HG03039 (cell line): ENCODE data around the gene CNTD1.

Experiments used
- ATAC-seq: cut with Tn5 transposase; IDR thresholded peaks from one replicate; pipeline ENCODE4 v1.9.1; 2021; ENCODE audit warnings: mild to moderate bottlenecking, moderate library complexity; ENCODE audit not compliant: unreplicated experiment

Gene CNTD1

DNA sequence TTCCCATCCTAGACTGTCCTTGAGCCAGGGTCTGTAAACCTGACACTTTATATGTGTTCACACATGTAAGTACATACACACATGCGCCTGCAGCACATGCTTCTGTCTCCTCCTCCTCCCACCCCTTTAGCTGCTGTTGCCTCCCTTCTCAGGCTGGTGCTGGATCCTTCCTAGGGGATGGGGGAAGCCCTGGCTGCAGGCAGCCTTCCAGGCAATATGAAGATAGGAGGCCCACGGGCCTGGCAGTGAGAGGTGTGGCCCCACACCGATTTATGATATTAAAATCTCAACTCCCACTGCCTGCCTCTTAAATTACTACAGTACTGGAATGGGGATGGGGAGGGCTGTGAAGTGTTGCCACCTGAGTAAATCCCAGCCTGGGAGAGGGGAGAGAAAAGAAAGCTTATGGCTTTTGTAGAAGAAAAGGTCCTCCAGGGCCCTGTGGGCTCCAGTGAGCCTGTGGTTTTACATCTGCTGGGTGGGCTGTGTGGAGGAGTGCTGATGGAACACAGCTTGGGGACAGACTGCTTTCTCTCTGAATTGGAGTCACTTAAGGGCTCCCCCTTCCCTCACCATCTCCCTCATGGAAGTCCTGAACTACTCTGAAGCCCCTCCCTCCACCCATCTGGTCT lies 19.2 kb upstream of the CNTD1 start:
- ATAC-seq = no peak

DNA sequence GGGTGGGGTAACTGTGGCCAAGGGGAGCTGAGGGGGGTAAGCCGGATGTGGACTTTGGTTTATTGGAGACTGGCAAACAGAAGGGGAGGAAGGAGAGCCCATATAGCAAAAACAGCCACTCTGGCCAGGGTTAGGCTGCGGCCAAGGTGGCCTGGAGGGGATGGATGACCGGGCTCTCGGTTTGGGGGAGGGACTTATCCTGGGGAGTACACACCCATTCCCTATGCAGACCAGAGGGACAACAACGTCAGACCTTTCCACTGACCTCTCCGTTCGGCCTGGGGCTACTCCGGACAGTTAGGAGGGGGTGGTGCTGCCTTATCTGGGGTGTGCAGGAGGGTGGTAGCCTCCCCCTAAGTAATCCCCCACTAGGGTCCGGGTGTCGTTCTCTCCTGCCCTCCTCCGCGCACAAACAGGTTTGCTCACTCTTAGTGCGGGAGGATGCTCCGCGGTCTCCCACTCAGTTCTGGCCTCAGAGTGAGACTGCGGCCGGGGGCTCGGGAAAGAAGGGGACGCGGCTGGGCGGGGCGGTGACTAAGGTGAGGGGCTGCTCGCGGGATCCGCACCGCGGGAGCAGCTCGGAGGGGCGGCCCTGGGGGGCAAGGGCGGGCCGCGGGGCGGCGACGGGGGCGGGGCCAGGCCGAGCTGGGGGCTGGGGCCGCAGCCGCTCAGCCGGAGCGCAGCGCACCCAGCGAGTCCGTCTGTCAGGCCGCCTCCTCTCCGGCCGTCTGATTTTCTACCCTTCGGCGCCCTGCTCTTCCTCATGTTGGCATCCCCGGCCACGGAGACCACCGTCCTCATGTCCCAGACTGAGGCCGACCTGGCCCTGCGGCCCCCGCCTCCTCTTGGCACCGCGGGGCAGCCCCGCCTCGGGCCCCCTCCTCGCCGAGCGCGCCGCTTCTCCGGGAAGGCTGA lies 18.5 kb upstream of the CNTD1 start, which contains the start of gene WNK4:
Gene WNK4 (plus strand): TSS at position 675 of the 915 bp plus-strand sequence. CDS start 89 bp downstream, at position 764.
- no peak for ATAC-seq

DNA sequence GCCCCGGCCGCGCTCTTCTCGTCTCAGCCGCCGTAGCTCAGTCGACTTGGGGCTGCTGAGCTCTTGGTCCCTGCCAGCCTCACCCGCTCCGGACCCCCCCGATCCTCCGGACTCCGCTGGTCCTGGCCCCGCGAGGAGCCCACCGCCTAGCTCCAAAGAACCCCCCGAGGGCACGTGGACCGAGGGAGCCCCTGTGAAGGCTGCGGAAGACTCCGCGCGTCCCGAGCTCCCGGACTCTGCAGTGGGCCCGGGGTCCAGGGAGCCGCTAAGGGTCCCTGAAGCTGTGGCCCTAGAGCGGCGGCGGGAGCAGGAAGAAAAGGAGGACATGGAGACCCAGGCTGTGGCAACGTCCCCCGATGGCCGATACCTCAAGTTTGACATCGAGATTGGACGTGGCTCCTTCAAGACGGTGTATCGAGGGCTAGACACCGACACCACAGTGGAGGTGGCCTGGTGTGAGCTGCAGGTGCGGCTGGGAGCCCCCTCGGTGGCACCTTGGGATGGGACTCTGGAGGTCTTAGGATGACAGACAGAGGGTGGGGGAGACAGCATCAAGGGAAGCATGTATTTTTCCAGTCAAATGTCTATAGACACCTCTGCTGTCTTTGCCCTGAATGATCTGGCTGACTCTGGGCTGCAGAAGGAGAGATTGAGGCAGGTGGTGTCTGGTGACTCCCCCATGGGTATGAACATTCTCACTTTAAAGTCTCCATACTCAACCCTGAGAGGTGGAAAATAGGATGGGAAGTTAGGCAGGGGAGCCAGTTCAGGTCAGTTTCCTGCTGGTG lies 17.6 kb upstream of the CNTD1 start:
- ATAC-seq = no peak

DNA sequence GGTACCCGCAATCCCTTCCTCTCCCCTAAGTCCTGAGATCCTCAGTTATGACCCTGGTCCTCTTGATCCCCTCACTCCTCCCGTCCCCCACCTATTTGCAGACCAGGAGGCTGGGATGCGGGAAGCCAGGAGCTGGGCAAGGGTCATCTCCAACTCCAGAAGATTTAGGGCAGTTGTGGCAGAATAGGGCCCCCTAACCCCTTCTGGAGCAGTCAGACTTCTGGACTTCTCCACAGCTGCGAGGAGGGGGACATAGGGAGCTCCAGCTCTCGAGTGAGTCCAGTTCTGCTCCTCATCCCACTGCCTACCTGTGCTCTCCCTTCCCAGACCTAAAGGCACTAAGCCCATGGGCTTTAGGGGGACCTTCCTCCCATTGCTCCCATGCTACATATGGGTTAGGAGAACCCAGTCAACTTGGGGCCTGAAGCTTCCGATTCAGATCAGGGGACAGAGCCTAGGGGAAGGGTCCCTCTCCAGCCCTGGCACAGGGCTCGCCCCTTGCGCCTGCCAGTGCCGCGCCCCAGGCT lies 17.0 kb upstream of the CNTD1 start:
- ATAC-seq = no peak

DNA sequence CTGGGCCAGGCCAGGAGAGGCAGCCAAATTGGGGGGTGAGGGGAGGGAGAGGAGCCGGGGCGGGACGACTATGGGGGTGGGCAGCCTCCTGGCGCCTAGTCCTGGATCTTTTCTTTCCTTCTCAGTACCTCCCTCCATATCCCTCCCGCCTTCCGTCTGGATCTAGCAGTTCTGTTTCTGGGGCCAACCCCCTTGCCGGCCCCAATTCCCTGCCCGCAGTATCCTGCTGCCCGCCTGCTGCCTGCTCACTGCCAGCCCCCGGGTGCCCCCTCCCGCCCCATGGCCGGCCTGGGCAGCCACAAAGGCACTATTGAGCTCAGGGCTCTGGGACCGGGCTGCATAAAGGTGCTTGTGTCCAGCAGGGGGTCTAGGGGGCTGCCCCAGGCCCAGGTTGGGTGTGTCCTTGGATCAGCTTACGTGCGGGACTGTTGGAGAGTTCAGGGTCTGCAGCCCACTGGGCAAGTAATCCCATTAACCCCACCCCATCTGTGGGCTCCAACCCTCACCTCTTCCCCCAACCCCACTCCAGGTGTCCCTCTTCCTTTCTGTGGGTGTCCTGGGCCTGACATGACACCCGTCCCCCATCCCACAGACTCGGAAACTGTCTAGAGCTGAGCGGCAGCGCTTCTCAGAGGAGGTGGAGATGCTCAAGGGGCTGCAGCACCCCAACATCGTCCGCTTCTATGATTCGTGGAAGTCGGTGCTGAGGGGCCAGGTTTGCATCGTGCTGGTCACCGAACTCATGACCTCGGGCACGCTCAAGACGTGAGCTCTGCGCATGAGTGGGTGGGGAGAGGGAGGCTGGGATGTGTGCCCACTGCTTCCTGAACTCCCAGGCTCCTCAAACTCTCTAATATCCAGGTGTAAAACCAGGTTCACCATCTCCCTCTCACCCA lies 16.2 kb upstream of the CNTD1 start:
- ATAC-seq = no peak

DNA sequence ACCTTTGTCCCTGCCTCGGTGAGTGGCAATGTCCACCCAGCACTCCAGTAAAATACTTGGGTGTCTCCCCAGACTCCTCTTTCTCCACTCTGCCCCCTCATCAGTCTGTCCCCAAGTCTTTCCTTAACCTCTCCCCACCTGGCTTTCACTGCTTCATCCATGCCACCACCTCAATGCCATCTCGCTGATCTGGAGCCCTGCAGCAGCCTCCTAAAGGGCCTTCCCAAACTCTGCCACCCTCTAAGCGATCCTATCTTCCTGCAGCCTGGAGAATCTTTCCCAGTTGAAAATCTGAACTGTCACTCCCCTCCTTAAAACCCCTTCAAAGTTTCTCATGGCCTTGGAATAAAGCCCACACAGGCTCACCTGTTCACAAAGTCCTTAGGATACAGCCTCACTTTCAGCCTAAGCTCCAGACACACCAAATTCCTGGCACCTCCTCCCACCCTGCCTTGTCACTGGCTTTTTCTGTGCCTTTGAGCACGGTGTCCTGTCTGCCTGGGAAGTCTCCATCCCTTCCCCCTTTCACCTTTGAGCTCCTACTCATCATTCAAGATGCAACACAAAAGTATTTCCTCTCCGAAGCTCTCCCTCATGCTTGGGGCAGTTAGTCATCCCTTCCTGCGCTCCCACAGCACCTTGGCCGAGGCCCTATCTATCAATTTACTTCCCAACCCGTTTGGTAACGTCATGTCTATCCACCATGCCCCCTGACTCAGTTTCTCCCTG lies 15.4 kb upstream of the CNTD1 start:
- ATAC-seq = no peak

DNA sequence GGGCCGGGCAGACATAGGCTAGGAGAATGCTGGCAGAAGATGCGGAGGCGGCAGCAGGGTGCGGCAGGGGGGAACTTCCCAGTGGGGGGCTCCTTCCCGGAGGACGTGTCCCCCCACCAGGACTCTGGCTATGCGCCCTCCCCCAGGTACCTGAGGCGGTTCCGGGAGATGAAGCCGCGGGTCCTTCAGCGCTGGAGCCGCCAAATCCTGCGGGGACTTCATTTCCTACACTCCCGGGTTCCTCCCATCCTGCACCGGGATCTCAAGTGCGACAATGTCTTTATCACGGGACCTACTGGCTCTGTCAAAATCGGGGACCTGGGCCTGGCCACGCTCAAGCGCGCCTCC lies 14.9 kb upstream of the CNTD1 start:
- no peak for ATAC-seq

DNA sequence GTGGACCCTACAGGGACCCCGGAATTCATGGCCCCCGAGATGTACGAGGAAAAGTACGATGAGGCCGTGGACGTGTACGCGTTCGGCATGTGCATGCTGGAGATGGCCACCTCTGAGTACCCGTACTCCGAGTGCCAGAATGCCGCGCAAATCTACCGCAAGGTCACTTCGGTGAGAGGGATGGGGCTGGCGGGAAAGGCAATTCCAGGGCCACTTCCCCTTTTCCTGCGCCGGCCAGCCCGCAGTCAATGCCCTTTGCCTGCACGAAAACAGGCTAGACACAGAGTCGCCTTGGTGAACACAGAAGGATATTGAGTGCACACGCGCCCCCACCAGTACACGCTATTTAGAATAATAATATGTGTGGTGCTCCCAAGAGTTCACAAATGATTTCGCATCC lies 14.3 kb upstream of the CNTD1 start:
- ATAC-seq = no peak

DNA sequence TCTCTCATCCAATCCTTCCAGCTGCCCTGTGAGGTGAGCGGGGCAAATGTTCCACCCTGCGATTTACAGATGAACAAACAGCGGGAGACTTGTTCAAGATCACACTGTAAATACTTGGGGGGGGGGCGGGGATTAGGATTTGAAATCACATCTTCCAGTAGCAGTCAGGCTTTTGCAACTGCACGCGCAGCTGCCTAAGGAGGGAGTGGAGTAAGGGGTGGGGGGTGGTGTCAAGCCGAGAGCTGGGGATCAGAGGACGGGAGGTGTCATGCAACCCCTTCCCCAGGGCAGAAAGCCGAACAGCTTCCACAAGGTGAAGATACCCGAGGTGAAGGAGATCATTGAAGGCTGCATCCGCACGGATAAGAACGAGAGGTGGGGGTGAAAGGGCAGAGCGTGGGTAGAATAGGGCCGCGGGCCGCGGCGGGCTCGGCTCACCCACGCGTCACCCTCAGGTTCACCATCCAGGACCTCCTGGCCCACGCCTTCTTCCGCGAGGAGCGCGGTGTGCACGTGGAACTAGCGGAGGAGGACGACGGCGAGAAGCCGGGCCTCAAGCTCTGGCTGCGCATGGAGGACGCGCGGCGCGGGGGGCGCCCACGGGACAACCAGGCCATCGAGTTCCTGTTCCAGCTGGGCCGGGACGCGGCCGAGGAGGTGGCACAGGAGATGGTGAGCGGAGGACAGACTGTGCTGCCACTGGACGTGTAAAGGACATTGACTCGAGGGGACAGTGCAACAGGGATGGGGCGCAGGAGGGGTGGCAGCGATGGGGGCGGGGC lies 13.7 kb upstream of the CNTD1 start:
- no peak for ATAC-seq

DNA sequence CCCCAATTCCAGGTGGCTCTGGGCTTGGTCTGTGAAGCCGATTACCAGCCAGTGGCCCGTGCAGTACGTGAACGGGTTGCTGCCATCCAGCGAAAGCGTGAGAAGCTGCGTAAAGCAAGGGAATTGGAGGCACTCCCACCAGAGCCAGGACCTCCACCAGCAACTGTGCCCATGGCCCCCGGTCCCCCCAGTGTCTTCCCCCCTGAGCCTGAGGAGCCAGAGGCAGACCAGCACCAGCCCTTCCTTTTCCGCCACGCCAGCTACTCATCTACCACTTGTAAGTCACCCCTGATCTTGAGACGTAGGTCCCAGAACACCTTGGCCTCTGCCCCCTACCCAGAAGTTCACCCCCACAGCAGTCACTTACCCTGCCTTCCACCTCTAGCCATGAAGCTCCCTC lies 11.4 kb upstream of the CNTD1 start:
- no peak for ATAC-seq

DNA sequence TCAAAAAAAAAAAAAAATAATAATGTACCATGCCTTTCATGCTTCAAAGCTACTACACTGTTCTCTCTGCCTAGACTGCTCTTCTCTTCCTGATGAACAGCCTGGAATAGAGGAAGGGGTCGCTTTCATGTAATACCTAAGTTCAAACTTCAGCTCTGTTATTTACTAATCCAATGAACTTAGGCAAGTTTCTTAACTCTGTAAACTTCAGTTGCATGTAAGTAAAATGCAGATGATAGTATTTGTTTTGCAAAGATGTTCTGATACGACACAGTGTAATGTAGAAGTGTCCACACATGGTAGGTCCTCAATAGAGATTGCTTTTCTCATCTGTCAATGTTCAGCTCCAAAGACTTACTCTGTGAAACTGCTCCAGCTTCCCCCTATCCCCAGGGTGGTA lies 6.7 kb upstream of the CNTD1 start:
- ATAC-seq = no peak

DNA sequence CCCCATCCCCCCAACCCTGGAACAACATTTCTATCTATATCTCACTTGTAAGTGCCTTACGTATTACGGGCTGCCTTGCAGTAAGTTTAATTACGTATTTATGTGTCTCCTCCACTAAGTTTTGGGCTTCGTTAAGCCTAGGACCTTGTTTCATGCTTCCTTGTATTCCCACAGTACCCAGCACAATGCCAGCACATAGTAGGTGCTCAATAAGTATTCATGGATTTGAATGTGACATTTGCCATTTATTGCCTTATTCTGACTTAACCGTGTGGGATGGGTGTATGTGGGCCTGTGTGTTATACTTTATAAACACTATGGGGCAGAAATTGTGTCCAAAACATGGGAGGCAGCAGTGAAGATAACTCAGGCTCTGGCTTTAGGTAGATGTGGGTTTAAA lies 6.1 kb upstream of the CNTD1 start:
- no peak for ATAC-seq

DNA sequence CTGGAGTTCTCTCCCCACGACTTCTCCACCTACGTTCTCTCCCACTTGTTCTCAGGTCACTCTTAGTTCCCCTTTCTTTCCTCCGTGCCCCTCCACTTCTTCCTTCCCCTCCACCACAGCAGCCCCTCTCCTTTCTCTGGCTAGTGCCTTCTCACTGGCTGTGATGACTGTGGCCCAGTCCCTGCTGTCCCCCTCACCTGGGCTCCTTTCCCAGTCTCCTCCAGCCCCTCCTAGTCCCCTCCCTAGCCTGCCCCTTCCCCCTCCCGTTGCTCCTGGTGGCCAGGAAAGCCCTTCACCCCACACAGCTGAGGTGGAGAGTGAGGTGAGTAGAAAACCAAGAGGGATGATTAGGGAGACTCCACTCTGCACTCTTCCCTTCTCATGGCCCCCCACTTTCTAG lies 3.6 kb upstream of the CNTD1 start:
- ATAC-seq = no peak

DNA sequence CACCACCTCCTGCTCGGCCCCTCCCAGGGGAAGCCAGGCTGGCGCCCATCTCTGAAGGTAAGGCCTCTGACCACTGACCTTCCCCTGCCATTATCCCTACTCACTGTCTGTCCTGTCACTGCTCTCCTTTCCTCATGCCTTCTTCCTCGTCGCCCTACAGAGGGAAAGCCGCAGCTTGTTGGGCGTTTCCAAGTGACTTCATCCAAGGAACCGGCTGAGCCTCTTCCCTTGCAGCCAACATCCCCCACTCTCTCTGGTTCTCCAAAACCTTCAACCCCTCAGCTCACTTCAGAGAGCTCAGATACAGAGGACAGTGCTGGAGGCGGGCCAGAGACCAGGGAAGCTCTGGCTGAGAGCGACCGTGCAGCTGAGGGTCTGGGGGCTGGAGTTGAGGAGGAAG lies 3.2 kb upstream of the CNTD1 start:
- no peak for ATAC-seq

DNA sequence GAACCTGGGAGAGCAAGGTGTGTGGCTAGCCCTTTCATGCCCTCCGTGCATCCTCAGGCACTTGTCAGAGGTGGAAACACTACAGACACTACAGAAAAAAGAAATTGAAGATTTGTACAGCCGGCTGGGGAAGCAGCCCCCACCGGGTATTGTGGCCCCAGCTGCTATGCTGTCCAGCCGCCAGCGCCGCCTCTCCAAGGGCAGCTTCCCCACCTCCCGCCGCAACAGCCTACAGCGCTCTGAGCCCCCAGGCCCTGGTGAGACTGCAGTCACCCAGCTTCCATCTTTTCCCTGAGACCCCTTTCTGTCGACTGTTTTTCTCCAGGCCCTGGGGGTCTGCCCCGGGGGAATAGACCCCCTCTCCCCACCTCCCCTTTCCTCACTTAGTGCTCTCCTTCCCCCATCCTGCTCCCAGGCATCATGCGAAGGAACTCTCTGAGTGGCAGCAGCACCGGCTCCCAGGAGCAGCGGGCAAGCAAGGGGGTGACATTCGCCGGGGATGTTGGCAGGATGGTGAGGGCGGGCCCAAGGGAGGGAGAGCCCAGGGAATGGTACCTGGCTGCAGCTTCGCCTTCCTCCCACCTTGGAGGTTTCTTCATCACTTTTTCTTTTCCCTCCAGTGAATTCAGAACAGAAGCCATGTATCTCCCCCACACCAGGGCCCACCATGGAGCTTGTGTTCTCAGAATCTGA lies 2.4 kb upstream of the CNTD1 start:
- no peak for ATAC-seq

DNA sequence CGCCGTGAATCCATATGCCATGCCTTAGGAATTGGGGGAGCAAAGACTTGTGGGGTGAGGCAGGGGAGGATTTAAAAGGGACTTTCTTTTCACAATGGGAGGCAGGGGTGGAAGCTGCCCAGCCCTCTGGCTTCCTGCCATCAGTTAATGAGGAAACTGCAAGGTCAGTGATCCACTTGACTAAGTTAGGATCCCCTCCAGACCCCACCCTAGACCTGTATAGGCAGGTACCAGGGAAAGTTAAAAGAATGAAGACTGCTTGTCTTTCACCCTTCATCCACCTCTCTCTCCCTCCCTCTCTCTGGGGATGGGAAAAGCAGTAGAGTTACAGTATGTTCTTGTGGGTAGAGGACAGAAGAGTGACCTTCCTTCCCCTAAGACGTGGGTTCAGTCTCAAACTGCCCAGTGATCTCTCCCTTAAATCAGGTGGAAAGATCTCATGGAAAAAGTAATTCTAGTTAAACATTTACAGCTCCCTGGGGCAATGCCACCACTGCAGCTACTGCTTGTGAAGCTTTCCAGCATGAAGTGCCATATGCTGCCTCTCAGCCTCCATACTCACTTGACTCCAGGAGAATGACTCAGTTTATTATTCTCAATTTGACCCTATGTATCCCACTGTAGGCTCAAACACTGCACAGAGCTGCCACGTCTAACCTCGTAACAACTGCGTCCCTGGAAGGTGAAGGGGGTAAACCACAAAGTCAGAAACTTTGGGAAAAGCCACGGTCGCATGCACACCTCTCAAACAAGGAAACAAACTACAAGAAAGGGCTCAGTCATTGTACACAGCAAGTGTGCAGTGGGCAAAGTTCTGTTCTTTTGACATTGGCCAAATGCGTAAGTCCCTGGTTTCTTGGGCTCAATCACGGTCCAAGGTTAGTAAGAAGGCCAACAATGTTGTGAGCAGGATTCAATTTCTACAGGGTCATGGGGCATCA lies 1.3 kb upstream of the CNTD1 start:
- no peak for ATAC-seq

DNA sequence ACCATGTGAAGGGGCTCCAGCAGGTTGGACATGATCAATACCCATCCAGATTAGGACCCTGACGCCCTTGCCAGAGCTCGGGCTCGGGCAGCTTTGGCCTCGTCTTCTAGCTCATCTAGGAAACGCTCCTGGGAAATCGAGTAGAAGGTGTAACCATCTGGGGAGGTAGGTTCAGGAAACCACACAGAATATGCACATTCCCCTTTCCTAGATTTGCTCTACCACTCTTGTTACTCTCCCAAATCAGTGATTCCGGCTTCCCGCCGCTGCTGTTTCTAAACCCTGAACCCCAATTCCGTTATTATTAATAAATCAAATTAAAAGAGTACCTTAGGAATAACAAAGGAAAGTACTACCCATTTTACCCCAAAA lies 664 bp upstream of the CNTD1 start:
- ATAC-seq = no peak
